Coronary artery (tissue), 2 donors: ENCODE measurements around the gene PIM2.

Experiments used
- DNase-seq: peaks from one replicate; pipeline ENCODE4 v3.0.0-alpha.2; 2017; ENCODE audit warnings: low spot score
- H3K27ac ChIP-seq, 2 donors: fragments of 200-600 bp; sonication (generic); one replicate each; pipeline ENCODE4 v1.5.1; 2016 to 2019
- H3K4me3 ChIP-seq: fragments of 200-600 bp; sonication (generic); 2 replicates; pipeline ENCODE4 v1.5.1; 2016; ENCODE audit warnings: mild to moderate bottlenecking, moderate library complexity
- TF ChIP-seq, protein P1 (sequence below): fragments of 200-600 bp; sonication (generic); IDR thresholded peaks from one replicate; pipeline ENCODE4 v1.5.1; 2019; ENCODE audit warnings: antibody characterized with exemption

Gene PIM2

DNA sequence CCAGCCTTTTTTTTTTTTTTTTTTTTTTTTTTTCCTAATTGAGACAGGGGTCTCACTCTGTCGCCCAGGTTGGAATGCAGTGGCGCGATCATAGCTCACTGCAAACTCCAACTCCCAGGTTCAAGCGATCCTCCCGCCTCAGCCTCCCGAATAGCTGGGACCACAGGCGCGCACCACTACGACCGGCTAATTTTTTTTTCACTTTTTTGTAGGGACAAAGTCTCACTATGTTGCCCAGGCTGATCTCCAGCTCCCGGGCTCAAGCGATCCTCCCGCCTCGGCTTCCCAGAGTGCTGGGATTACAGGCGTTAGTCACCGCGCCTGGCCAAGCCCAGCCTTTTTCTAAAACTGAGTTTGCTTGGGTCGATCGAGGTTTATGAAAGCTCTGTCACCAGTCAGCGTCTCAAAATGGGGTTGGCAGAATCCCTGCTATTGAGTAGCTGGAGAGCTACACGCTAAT, 39.8 kb upstream of the PIM2 start:
- Histone ChIP-seq H3K4me3 (peak overlapping the region; percentile 60), H3K27ac (peak overlapping the region; percentile 84)
- TF ChIP-seq, protein P1, sequence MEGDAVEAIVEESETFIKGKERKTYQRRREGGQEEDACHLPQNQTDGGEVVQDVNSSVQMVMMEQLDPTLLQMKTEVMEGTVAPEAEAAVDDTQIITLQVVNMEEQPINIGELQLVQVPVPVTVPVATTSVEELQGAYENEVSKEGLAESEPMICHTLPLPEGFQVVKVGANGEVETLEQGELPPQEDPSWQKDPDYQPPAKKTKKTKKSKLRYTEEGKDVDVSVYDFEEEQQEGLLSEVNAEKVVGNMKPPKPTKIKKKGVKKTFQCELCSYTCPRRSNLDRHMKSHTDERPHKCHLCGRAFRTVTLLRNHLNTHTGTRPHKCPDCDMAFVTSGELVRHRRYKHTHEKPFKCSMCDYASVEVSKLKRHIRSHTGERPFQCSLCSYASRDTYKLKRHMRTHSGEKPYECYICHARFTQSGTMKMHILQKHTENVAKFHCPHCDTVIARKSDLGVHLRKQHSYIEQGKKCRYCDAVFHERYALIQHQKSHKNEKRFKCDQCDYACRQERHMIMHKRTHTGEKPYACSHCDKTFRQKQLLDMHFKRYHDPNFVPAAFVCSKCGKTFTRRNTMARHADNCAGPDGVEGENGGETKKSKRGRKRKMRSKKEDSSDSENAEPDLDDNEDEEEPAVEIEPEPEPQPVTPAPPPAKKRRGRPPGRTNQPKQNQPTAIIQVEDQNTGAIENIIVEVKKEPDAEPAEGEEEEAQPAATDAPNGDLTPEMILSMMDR = no peak
- peak; percentile 80 for DNase-seq

DNA sequence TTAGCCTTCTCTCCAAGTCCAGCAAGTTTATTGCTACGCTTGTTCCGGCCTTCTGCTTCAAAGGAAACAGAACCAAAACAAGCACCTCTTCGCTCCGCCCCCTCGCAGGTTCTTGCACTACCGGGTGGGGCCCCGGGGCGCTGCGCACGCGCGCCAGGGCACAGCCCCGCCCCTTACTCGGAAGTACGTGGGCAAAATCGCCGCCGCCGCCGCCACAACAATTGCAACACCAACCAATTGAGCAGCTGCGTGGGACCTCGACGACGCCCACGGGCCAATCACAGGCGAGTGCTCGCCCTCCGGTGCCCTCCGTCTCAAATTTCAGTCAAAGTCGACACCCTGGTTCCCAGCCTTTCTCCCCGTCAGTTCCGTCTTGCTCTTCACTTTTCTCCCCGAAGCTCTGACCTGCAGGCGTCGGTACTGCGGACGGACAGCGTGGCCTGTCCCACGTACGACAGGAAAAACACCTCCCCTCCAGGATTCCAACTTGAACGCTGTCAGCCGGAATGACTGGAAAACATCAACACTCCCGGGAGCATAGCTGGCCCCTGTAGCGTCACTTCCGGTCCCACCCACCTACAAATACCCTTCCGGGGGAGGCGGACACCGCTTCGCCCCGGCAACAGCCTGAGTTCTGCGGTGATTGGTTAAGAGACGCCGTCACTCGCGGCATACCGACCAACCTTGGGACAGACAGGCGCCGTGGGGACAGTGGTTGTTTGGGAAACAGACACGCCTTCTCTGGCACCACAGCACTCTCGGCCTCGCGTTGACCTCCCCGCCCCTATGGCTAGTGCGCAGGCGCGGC, 39.2 kb upstream of the PIM2 start:
- peak; percentile 96 for DNase-seq
- Histone ChIP-seq H3K4me3 (peak overlapping the region; percentile 84), H3K27ac (peak overlapping the region; percentile 84 to 95)
- TF ChIP-seq, protein P1 = no peak

DNA sequence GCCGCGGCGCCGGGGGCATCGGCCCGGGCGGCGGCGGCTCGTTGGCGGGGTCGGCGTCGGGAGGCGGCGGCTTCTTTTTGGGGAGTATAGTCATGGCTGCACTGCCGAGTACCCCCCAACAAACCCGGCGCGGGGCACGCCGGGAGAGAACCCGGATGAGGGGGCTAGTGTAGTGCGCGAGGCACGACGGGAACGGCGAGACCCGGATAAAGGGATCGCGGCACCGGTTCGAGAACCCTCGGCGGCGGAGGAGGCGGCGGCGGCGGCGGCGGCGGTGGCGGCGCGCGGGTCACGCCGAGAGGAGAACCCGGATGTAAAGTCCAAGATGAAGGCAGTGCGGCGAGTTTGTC, 38.6 kb upstream of the PIM2 start, which contains the start of gene OTUD5:
Gene OTUD5 (minus strand): TSS at position 131 of the 350 bp plus-strand sequence. CDS start 37 bp downstream, at position 94.
- Histone ChIP-seq H3K27ac (peak within 1 kb of the TSS; percentile 84 to 95), H3K4me3 (peak within 1 kb of the TSS; percentile 84)
- TF ChIP-seq, protein P1 = no peak
- DNase-seq = no peak

DNA sequence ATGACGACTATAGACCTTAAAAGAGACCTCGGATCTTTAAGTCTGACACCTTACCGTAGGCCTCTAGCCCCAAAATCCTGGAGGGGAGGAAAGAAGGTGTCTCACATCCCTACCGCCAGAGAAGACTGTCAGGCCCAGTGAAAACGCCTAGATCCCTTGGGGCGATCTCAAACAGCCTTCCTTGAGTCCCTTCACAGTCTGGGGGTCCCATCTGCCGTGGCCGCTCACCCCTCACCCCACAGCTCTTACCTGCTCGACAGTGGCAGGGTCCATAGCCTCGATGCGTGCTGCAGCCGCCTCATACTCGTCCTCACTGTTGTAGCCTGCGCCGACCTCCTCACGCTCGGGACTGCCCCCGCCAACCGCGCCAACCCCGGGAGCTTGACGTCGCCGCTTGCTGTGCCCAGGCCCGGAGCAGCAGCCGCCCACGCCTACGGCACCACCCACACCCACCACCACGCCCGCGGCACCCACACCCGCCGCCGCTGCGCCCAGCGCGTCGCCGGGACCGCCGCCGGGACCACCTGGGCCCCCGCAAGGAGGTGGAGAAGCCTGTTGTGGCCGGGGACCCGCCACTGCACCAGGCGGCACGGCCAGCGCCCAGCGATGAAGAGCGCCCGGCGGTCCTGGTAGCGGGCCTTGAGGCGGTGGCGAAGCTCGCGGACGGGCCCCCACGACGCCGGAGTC, 38.0 kb upstream of the PIM2 start:
- Histone ChIP-seq H3K27ac (peak overlapping the region; percentile 84 to 95), H3K4me3 (peak overlapping the region; percentile 84)
- DNase-seq = no peak
- TF ChIP-seq, protein P1 = no peak

DNA sequence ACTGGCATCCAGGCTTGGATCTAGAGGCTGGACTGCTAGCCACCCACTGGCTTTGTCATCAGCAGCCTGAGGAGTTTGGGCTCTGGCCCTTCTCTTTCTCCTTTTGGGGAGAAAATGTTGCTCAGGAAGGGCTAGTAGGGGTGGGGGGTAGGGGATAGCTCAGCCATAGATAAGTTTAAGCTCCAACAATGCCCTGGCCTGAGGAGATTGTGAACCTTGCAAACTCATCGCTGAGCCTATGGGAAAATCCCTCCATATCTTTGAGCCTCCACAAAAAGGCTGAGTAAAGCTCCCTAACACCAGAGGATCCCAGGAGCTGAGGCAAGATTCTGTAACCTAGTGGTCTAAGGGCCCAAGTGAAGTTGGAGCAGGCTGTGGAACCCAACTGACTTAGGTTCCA, 29.8 kb upstream of the PIM2 start:
- DNase-seq = no peak
- TF ChIP-seq, protein P1 = no peak
- no peak overlapping the region for H3K27ac ChIP-seq
- no peak overlapping the region for H3K4me3 ChIP-seq

DNA sequence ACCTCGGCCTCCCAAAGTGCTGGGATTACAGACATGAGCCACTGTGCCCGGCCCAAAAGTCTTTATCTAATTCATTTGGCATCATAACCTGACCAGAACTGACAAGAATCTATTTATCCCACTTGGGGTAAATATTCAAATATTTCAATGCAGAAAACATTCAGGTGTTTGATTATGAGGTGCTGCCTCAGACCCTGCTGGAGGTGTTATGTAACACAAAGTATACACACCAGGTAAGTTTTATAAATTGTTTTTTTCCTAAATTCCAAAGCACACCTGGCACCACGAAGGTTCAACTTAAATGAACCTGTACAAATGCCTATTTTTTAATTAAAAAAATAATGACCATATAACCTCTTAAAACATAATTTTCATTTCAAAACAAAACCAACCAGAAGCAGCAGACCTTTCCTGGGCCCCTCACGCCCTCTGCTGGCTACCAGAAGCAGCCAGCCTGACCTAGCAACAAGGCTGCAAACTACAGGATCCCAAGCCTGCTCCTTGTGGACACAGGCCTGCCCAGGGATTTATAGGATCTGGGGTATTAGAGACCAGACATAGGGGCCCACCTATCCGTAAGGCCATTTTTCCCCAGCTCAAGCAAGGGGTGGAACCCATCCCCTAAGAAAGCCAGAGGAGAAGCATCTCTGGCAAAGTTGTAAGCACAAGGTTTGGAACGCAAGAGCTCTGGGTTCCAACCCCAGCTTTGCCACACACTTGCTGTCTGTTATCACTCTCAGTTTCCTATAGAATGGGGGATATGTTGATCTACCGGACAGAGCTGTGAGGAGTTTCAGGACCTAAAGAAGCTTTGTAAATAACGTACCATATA, 26.9 kb upstream of the PIM2 start:
- TF ChIP-seq, protein P1 = peak; percentile 28
- Histone ChIP-seq H3K27ac (no peak overlapping the region), H3K4me3 (no peak overlapping the region)
- no peak for DNase-seq
